GM19025 (cell line): ENCODE measurements around the gene MTMR12.
"Not testable (repeated sequence)": the region's sequence is repeated elsewhere in the genome, so short reads cannot be mapped to it uniquely, and the experiment has no call there.

Source experiments
- ATAC-seq: cut with Tn5 transposase; IDR thresholded peaks from one replicate; pipeline ENCODE4 v1.9.1; 2021; ENCODE audit warnings: mild to moderate bottlenecking, low read depth, moderate library complexity; ENCODE audit not compliant: unreplicated experiment

The MTMR12 gene

DNA sequence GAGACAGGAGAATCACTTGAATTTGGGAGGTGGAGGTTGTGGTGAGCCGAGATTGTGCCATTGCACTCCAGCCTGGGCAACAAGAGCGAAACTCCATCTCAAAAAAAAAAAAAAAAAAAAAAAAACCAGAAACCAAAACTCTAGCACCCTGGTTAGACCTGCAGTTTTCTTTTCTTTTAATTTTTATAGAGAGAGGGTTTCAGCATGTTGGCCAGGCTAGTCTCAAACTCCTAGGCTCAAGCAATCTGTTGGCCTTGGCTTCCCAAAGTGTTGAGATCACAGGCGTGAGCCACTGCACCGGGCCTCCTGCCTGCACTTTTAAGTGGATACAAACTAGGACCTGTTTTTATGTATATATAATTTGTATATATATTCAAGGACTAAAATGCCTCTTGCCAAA lies 12.9 kb upstream of the MTMR12 start:
- ATAC-seq: no peak

DNA sequence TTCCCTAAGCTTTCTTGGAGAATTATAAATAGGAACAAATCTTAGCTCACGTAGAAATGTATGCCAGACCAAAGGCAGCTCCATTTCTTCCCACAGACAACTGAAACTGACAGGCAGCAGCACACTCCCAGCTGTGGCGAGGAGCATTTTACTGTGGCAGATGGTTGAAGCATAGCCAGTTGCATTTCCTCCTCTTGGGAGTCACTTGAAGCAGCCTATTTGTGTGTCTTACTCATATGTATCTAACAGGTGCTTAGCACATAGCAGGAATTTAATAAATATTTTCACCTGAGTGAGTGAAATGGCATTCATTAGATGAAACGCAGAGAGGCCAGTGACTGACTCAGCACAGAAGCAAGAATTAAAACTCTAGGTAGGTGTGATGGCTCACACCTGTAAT lies 12.3 kb upstream of the MTMR12 start:
- peak; percentile 69 for ATAC-seq

DNA sequence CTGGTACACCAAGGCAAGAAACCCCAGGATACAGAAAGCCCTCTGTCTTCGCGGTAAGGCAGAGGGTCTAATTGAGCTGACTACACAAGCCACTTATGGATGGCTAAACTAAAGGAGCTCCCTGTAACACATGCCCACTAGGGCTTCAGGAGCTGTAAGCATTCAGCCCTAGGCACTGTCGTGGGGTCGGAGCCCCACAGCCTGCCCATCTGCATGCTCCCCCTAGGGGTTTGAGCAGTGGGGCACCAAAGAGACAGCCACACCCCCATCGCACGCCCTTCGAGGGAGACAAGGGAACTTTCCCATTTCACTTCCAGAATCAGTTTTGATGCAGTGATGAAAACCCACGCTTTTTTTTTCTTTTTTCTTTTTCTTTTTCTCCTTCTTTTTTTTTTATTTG lies 11.0 kb upstream of the MTMR12 start:
- no peak for ATAC-seq

DNA sequence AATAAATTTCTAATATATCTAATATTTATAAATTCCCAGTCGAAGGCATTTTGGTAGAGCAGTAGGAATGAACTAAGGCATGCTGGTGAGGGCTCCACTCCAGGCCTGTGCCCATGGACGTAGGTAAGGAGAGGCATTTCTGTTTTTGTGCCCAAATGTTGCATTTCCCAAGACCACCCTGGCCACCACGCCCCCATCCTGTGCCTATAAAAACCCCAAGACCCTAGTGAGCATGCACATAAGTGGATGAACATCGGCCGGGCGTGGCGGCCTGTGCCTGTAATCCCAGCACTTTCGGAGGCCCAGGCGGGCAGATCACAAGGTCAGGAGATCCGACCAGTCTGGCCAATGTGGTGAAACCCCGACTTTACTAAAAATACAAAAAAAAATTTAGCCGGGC lies 10.1 kb upstream of the MTMR12 start:
- no peak for ATAC-seq

DNA sequence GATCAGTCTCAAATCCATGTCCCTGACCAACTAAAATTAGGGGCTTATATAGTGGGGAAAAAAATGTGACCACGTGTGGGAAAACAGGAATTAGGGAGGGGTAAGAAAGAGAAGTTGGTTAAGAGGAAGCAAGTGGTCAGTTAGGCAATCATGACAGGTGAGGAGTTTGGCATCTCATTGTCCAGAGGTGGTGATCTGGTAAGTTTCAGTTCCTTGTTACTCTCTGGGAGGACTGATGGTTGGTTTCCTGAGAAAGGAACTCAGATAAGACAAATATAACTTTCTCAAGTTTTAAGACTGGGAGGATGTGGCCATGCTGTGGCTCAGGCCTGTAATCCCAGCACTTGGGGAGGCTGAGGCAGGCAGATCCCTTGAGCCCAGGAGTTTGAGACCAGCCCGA lies 9.0 kb upstream of the MTMR12 start:
- ATAC-seq: not testable (repeated sequence)

DNA sequence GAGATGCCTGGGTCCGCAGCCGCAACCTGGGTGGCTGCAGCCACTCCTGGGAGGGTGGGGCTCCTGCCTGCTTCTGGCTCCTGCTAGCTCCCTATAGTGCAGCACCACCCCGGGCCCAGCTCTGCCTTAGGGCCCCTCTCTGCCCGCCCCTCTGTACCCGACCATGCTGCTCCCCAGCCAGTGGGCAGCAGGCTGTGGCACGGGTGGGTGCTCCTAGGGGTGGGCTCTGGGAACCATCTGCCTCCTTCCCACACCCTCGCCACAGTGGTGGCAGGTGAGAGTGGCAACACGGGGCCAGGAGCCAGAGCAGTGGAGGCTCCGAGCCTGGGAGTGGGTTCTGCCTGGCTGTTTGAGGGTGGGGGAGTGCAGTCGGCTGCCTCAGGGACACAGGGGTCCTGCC lies 7.8 kb upstream of the MTMR12 start:
- no peak for ATAC-seq

DNA sequence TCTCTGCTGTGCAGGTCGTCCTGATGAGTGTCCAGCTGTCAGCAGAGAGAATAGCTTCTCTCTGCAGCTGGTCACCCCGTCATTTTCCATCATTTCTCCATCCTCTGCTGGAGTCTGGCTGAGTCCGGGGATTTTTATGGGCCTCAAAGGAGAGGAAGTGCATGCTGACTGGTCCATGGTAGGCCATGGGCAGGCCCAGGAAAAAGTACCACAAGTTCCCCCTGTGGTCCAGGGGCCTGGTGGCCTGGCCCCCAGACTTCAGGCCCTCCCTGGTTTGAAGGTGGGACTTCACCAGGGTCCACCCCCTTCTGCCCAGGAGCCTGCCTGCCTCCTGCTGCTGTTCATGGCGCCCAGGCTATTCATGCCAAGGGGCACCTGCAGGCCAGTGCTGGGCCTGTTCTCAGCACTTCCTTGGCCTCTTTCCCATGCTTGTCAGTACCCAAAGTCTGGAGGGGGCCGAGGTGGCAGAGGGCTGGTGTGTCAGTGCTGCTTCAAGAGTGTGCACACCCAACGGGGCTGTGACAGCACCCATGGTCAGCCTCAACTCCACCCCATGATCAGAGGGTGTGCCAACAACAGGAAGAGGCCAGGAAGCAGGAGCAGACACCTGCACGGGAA lies 7.3 kb upstream of the MTMR12 start:
- no peak for ATAC-seq

DNA sequence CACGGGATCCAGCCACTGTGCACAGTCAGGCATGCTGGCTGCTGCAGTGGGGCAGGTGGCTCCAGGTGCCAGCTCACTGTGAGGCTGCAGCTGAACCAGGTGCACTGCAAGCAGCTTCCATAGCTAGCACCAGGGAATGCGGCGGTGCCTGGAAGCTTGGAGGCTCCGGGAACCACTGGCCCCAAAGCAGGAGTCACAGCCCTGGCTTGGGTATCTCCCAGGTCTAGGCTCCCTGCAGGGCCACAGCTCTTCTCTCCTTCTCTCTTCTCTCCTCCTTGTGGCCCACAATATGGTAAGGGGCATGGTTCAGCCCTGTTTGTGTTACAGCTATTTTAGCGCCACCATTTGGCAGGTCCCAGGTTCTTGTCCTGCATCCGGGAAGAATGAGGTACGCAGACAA lies 6.7 kb upstream of the MTMR12 start:
- ATAC-seq: no peak

DNA sequence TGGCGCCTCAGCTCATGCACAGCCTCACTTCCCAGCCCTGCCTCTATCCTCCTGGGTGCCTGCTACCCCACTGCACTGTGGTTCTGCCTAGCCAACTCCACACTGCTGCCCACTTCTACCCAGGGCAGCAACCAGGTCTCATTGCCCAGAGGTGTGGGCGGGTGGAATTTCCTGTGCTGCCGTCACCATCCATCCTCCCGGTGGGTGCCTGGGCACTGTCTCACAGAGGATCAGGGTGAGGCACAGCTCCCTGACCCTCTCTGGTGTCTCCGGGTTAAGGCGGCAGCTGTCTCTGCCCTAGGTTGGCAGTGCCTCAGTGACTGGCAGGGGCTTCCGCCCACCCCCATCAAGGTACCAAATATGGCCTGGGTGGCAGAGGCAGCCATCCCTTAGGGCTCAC lies 4.3 kb upstream of the MTMR12 start:
- ATAC-seq: no peak

DNA sequence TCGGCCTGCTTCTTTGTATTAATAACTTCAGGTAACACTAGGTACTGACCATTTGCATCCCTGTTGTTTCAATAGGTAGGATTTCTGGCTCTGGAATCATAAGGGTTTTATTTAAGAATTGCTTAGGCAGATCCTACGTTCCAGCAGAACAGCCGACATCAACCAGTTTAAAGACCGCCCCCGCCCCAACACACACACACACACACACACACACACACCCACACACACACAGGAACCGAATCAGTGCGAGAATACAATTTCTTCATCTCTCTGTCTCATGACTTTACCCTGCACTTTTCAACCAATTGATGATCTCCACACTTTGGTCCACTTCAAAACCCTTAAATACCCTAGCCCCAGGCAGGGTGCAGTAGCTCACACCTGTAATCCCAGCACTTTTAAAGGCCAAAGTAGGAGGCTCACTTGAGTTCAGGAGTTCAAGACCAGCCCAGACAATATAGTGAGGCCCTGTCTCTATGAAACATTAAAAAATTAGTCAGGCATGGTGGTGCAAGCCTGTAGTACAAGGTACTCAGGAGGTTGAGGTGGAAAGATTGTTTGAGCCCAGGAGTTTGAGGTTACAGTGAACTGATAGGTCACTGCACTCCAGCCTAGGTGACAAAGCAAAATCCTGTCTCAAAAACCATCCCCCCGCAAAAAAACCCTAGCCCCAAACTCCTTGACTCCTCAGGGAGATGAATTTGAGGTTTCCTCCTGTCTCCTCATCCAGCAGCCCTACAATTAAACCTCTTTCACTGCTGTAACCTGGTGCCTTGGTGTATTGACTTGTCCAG lies 2.7 kb upstream of the MTMR12 start:
- ATAC-seq: no peak

DNA sequence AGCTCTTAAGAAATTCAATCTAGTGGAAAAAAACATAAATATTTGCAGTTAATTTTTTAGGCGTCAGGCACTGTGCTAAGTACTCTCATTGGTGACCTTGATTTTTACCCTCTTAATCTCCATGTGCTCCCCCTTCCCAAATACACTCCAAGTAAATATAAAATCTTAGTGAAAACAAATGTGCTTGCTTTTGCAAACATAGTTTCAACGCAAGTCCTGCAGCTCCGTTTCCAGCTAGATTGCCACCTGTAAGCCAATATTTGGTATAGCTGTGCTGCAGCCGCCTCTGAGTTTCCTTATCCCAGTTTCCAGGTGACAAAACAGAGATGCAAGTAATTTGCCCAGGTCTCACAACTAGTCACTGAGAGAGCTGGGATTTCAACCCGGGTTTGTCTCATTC lies 1.9 kb upstream of the MTMR12 start:
- ATAC-seq: no peak

DNA sequence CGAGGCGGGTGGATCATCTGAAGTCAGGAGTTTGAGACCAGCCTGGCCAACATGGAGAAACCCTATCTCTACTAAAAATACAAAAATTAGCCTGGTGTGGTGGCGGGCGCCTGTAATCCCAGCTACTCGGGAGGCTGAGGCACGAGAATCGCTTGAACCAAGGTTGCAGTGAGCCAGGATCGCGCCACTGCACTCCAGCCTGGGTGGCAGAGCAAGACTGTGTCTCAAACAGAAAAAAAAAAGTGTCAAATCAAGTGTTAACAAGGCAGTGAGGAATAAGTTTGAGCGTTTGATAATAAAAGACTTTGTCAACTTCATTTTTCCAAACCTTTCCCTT lies 1.4 kb upstream of the MTMR12 start:
- ATAC-seq: not testable (repeated sequence)

DNA sequence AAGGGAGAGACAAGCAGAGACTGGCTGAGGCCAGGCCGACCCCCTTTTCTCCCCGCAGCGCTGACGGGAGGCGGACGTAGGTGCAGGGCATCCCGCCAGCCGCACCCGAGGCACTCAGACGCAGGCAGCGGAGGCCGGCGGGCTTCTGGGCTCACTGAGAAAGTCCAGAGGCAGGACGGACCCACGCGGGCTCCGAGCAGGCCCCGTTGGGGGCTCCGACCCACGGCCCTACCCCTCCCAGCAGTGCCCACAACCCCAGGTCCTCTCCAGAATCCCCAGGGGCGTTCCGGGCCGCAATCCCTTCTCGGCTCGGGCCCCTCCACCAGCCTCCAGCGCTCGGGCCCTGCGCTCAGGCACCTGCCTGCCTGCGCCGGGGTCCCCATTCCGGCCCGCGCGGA lies 543 bp downstream of the MTMR12 start:
- ATAC-seq: peak; percentile 23

DNA sequence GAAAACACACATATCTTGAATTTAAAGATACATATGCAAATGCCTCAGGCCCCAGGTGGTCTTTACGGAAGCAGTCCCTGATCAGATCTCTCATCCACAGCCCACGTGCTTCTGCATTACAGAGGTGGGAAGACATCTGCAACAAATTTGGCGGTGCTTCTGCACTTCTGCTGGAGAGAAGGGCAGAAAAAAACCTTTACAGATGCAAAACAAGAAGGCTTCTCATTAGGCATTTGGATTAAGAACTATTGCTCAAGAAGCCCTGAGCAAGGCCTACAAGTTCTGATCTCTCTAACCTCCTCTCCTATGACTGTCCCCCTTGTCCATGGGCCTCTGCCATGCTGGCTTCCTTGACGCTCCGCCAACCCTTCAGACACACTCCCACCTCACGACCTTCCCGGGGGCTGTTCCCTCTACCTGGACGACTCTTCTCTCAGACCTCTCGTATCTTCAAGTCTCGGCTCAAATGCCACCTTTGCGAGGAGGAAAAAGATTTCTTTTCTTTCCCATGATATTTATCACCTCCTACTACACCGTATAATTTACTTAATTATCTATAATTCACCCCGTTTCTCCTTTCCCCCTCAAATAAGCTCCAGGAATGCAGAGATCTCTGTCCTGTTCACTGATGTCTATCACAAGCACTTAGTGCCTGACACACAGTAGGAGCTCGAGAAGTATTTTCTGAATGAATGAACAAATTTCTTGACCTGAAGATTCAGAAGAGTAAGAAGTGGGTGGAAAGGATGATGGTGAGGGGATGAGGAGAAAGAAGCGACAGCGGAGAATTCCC lies 1.1 kb downstream of the MTMR12 start:
- ATAC-seq: no peak

DNA sequence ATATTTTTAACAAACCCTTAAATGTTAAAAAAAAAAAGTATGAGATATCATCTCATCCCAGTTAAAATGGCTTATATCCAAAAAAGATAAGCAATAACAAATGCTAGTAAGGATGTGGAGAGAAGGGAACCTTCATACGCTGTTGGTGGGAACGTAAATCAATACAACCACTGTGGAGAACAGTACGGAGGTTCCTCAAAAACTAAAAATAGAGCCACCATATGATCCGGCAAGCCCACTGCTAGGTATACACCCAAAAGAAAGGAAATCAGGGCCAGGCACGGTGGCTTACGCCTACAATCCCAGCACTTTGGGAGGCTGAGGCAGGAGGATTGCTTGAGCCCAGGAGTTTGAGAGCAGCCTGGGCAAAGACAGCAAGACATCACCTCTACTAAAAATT lies 3.0 kb downstream of the MTMR12 start:
- ATAC-seq: no peak

DNA sequence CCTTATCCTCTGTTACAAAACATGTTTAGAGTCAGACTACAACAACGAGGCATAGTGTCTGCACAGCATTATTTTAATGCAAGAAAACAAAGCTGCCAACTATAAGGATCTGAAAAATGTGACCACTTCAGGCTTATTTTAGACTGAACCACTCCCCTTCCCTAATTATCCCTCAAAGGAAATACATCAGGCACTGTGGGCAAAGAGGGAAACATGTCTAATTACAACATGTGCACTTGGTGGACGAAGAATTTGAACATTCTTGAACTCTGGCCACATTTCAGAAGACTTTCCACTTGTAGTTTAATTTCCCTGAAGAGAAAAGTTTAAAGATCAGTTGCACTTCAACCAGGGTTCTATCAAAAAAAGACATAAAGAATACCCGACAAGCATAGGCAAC lies 3.8 kb downstream of the MTMR12 start:
- ATAC-seq: no peak

DNA sequence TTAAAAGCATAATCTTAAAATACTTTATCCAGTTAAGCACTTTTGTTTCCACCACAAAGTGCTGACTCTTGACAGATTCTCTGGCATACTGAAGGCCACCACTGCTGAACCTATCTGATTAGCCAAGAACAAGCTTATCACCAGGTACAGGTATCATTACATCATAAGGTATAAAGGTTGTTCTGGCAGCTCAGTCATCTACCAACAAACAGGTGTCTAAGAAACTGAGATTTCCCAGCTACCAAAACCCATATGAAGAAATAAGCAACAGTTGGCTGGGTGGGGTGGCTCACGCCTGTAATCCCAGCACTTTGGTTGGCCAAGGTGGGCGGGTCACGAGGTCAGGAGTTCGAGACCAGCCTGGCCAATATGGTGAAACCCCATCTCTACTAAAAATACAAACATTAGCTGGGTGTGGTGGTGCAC lies 5.0 kb downstream of the MTMR12 start:
- ATAC-seq: no peak

DNA sequence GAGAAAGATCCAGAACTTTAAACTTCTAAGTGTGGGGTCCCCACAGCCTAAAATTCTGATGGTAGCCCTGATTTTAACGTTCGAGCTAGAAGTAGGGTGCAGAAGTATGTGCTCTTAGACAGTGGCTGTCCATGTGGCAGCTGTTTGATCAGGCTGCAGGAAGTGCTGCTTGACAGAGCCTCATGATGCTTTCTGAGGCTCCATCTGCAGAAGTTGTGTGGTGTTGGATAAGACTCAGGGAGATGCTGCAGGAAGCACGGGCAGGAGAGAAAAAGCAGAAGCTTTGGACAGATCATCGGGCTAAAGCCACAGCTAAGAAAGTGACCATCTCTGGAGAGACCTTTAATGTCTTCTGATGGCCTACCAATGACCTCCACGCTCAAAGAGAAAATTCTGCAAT lies 8.1 kb downstream of the MTMR12 start:
- ATAC-seq: no peak

DNA sequence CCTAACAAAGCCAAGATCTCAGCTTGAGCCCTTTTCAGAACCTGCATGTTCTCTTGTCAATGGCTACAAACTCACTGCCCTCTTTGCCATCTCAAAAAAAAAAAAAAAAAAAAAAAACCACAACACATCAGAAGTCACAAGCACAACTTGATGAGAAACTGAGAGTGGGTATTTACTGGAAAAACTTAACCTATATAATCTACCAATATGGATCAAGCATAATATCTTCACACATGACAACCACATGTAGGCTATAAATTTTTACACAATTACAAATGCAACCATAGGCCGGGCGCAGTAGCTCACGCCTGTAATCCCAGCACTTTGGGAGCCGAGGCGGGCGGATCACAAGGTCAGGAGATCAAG lies 9.0 kb downstream of the MTMR12 start:
- no peak for ATAC-seq

DNA sequence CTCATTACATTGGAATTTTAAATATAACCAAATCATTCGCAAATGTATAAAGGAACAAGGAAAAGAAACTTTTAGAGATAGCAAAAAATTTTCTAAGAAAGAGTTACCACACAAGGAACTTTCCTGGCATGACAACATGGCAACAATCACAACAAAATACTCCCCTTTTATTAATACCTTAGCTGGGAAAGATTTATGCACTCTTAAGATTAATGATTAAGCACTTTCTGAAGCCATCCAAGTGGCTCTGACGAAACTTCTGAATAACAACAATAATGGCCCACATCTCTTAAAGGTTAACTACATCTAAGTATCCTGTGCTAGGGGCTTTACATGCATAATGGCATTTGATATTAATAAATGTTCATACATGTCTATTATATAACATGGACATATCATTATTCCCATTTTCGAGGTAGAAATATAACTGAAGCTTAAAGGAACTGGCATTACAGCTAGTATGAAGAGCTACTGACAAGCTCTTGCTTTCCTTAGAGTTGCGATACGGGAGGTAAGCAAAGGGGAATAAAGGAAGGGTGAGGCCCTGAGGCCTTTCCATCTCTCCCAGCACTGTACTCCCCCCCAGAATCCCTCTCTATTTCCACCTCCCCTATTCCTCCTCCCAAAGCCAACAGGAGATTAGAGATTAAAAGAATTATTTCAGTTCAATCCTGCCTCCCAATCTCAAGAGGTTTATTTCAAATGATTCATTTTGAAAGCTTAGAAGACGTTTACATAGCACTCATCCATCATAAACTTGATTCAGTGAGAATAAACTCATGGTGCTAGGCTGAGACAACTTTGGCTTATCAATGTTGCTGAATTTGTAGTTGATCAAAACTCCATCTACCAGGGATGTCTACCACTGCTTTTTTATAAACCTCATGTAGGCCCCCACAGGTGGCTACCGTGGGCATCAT lies 9.6 kb downstream of the MTMR12 start:
- ATAC-seq: no peak

DNA sequence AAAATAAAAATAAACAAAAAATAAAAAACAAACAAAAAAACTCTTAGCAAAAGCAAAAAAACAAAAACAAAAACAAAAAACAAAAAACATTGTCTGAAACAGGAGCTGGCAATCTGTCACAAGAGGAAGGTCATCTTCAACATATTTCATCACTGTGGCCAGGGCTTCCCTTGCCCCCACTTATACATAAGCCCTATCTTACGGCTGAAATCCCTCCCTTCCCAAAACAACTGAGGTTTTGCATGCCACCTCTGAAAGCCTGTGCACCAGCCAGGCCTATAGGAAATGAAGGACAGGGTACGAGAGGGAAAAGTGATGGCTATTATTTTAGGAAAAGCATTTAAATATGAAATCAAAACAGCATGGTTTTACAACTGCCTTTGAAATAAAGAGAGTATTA lies 10.8 kb downstream of the MTMR12 start:
- ATAC-seq: no peak
